Kidney epithelial cell (primary cell): ENCODE data around the gene NDUFB11. TPM values are rescaled to one million over a fixed set of nuclear protein-coding genes. Genes with fewer than 3 reads are reported as not detected.

Source experiments
- DNase-seq: peaks from one replicate; pipeline ENCODE4 v3.0.0-alpha.2; 2010; ENCODE audit warnings: low read depth
- H3K27me3 ChIP-seq: 2 replicates; pipeline ENCODE4 v1.6.0; 2011; ENCODE audit warnings: low read length; ENCODE audit not compliant: control insufficient read depth, insufficient read depth
- H3K36me3 ChIP-seq: 2 replicates; pipeline ENCODE4 v1.5.1; 2011; ENCODE audit warnings: low read length; ENCODE audit not compliant: control insufficient read depth, insufficient read depth
- H3K4me3 ChIP-seq: 2 replicates; pipeline ENCODE4 v1.5.1; 2011; ENCODE audit warnings: low read depth, mild to moderate bottlenecking, control low read depth, low read length
- CTCF ChIP-seq: IDR thresholded peaks from 2 replicates; pipeline ENCODE4 v1.5.1; 2011; ENCODE audit warnings: mild to moderate bottlenecking, moderate library complexity, low read length, control low read depth, inconsistent platforms; ENCODE audit not compliant: insufficient read depth, poor library complexity, severe bottlenecking
- total RNA-seq: library from RNA; depleted of rRNA; stranded (reverse); fragments of >200 nt; gene quantifications from 2 replicates; pipeline ENCODE4 v1.2.3, GENCODE V29; 2015

NDUFB11 gene
- total RNA-seq, 1 donor from 2014 or later: 46.2 TPM

GRCh38 chrX:47169273-47169672, 24.8 kb upstream of the NDUFB11 start:
- no peak for TF ChIP-seq CTCF
- Histone ChIP-seq H3K4me3 (no peak overlapping the region), H3K27me3 (no peaks in the 10 kb centered on the region), H3K36me3 (no peaks in the 10 kb centered on the region)
- DNase-seq: no peak

- Histone ChIP-seq H3K36me3 (no peaks in the 10 kb centered on the region), H3K4me3 (no peak overlapping the region), H3K27me3 (no peaks in the 10 kb centered on the region)
- DNase-seq: no peak
- TF ChIP-seq CTCF: no peak
Measured at GRCh38 chrX:47168495-47169073, 24.1 kb upstream of the NDUFB11 start.

GRCh38 chrX:47166126-47166525, 21.6 kb upstream of the NDUFB11 start:
- Histone ChIP-seq H3K36me3 (no peaks in the 10 kb centered on the region), H3K4me3 (no peak overlapping the region), H3K27me3 (no peaks in the 10 kb centered on the region)
- no peak for DNase-seq
- no peak for TF ChIP-seq CTCF

- Histone ChIP-seq H3K36me3 (no peaks in the 10 kb centered on the region), H3K27me3 (no peaks in the 10 kb centered on the region), H3K4me3 (no peak overlapping the region)
- no peak for TF ChIP-seq CTCF
- DNase-seq: no peak
Measured at GRCh38 chrX:47164420-47164819, 19.9 kb upstream of the NDUFB11 start.

GRCh38 chrX:47162927-47163583, 18.6 kb upstream of the NDUFB11 start:
- DNase-seq: no peak

More at GRCh38 chrX:47162927-47163583, 18.6 kb upstream of the NDUFB11 start:
- no peak for TF ChIP-seq CTCF
- H3K4me3 ChIP-seq: no peak overlapping the region
- H3K27me3 ChIP-seq: no peaks in the 10 kb centered on the region
- no peaks in the 10 kb centered on the region for H3K36me3 ChIP-seq
